Ovary (tissue), 9 donors: ENCODE measurements around the gene CD276. TPM values are rescaled to one million over a fixed set of nuclear protein-coding genes. Genes with fewer than 3 reads are reported as not detected.

Experiments used
- DNase-seq, 5 donors: peaks; one replicate each; pipeline ENCODE4 v3.0.0-alpha.2; 2019 to 2020
- H3K27ac ChIP-seq, 2 donors: fragments of 200-600 bp; one replicate each; pipeline versions ENCODE4 v1.5.1 to v1.8.0; 2019 to 2022
- H3K27me3 ChIP-seq: fragments of 200-600 bp; one replicate; pipeline ENCODE4 v1.8.0; 2022
- H3K36me3 ChIP-seq: fragments of 200-600 bp; sonication (generic); one replicate; pipeline ENCODE4 v1.5.1; 2019
- H3K4me1 ChIP-seq: one replicate; pipeline ENCODE4 v1.8.1; 2013; ENCODE audit warnings: mild to moderate bottlenecking, moderate library complexity; ENCODE audit not compliant: insufficient read depth
- H3K4me3 ChIP-seq: fragments of 200-600 bp; sonication (generic); one replicate; pipeline ENCODE4 v1.5.1; 2017
- H3K9me3 ChIP-seq, 2 donors: fragments of 200-600 bp in 1 of 2; sonication (generic) in 1 of 2; one replicate each; pipeline versions ENCODE4 v1.5.1 to v1.8.1; 2013 to 2019; ENCODE audit warnings: mild to moderate bottlenecking in 1 of 2, moderate library complexity in 1 of 2
- EP300 ChIP-seq: sonication (generic); formaldehyde crosslinking; IDR thresholded peaks from one replicate; pipeline ENCODE4 v1.6.1; 2017; ENCODE audit warnings: antibody characterized with exemption
- POLR2A ChIP-seq: fragments of 450-650 bp; IDR thresholded peaks from one replicate; pipeline ENCODE4 v1.6.1; 2017; ENCODE audit warnings: antibody characterized with exemption, mild to moderate bottlenecking, moderate library complexity
- WGBS, 3 donors: extraction: QIAGEN DNeasy Blood & Tissue Kit in 1 of 3; methylation state at CpG; one replicate each; pipeline versions ENCODE4 v1.1.5 to v1.1.7; 2013 to 2017; 5-methylcytosine and 5-hydroxymethylcytosine counted together
- intact Hi-C, 4 donors: fragments of 100-400 bp; cut with DNase I; formaldehyde crosslinking; loops; one replicate each; pipeline versions ENCODE4 v1.11.0 to v1.15.1; 2022 to 2023
- polyA plus RNA-seq, 2 donors: library from polyadenylated mRNA; stranded (reverse); fragments of 200-250 nt in 1 of 2; fragments of 350-450 nt in 1 of 2; fragmentation: Illumina TruSeq in 1 of 2; extraction: RNeasy Lipid Tissue Mini Kit (QIAGEN cat#74804) in 1 of 2; gene quantifications; one replicate each; pipeline ENCODE4 v1.2.3, GENCODE V29; 2013 to 2014
- total RNA-seq, 7 donors: library from RNA; depleted of rRNA in 2 of 7; stranded (reverse); fragments of >200 nt in 2 of 7; fragmentation: NEBNext Ultra II Directional in 3 of 7; extraction: Animal tissue kit (Norgen Biotek cat#: 25700) in 3 of 7; gene quantifications; one replicate each; pipeline versions ENCODE4 v1.1.0 to v1.2.4, GENCODE V29; 2016 to 2023
- TF ChIP-seq, protein P1 (sequence below), 3 donors: fragments of 450-650 bp in 2 of 3; fragments of 200-600 bp in 1 of 3; IDR thresholded peaks; one replicate each; pipeline versions ENCODE4 v1.5.1 to v1.8.0; 2016 to 2022; ENCODE audit warnings: antibody characterized with exemption in 3 of 3, mild to moderate bottlenecking in 1 of 3
- donor health status: DM: no; HTN: no; CAD: no; lungs with moderate emphysema.
- donor health status: DM: no; HTN: no; CAD: no.
- donor health status: Bipolar disorder and iron deficiency.
- donor health status: DM: yes; HTN: yes; CAD: no.
- donor health status: DM: no; HTN: no; CAD: no.
- donor health status: DM: yes; HTN: yes; CAD: no.

CD276 gene
- total and polyA plus RNA-seq, 9 donors: 22.5 to 69.2 (median 53.7) TPM

DNA sequence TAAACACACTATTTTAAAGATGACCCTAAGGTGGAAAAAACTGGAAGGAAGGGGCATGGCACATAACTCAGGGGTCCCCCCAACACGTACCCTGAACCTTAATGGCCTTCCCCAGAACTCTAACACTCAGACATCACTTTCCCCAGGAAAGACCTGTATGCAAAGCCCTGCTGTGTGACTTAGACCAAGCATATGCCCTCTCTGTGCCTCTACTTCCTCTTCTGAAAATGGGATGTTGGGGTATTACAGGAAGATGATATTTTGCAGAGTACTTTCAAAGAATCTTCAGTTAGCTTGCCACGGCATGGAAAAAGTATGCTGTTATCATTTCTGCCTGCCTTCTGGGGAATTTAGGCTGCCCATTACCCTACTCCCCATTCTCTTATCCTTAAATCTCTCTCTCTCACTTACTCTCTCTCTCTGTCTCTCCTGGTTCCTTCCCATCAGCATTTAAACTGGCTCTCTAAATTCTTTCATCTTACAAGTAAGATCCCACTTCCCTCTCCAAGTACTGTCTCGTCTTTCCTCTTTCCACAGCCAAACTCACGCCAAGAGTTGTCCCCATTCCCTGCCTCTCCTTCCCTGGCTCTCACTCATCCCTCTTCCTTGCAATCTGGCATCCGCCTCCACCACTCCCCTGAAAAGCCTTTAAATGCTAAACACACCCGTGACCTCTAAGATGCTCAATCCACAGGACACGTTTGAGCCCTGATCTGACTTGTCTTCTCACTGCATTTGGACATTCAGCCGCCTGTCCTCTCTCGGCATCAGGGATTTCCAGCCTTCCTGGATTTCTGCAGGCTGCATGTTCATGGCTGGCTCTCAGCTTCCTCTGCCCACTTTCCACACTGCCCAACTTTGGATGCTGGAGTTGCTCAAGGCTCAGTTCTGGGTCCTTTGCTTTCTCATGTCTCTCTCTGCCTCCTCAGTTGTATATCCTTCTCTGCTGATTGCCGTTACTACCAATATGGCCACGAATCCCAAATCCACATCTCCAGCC is 76.4 kb downstream of the CD276 start:
- H3K36me3 ChIP-seq: no peaks in the 10 kb centered on the region
- 38 to 40% (median 38%) methylated on average over 11 of the region's 11 CpGs for WGBS, 3 donors
- intact Hi-C loops: no loop called here

GRCh38 chr15:73763931-73764330 is 79.7 kb downstream of the CD276 start:
- peak; percentile 74 to 85 (median 81) for DNase-seq
- Histone ChIP-seq H3K4me1 (peaks cover 11% of the 10 kb centered on the region), H3K27me3 (no peaks in the 10 kb centered on the region), H3K9me3 (no peaks in the 10 kb centered on the region), H3K36me3 (no peaks in the 10 kb centered on the region), H3K27ac (peak overlapping the region in 1 of 2 donors; percentile 47), H3K4me3 (no peak overlapping the region)
- intact Hi-C loops: no loop called here
- 5 to 19% (median 6%) methylated on average over 3 of the region's 3 CpGs for WGBS, 3 donors
- no peak for TF ChIP-seq POLR2A
- TF ChIP-seq EP300: no peak
- TF ChIP-seq, protein P1, sequence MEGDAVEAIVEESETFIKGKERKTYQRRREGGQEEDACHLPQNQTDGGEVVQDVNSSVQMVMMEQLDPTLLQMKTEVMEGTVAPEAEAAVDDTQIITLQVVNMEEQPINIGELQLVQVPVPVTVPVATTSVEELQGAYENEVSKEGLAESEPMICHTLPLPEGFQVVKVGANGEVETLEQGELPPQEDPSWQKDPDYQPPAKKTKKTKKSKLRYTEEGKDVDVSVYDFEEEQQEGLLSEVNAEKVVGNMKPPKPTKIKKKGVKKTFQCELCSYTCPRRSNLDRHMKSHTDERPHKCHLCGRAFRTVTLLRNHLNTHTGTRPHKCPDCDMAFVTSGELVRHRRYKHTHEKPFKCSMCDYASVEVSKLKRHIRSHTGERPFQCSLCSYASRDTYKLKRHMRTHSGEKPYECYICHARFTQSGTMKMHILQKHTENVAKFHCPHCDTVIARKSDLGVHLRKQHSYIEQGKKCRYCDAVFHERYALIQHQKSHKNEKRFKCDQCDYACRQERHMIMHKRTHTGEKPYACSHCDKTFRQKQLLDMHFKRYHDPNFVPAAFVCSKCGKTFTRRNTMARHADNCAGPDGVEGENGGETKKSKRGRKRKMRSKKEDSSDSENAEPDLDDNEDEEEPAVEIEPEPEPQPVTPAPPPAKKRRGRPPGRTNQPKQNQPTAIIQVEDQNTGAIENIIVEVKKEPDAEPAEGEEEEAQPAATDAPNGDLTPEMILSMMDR (IDR thresholded peaks at IDR 0.05): no peak

More for the DNA sequence above, 76.4 kb downstream of the CD276 start:
- no peaks in the 10 kb centered on the region for H3K9me3 ChIP-seq
- H3K4me1 ChIP-seq: peaks cover 11% of the 10 kb centered on the region
- no peak for TF ChIP-seq POLR2A
- no peak for TF ChIP-seq EP300
- TF ChIP-seq, protein P1 (IDR thresholded peaks at IDR 0.05): no peak
- no peak overlapping the region for H3K4me3 ChIP-seq
- peak overlapping the region in 1 of 2 donors; percentile 13 for H3K27ac ChIP-seq
- no peak for DNase-seq
- H3K27me3 ChIP-seq: no peaks in the 10 kb centered on the region

Other genes starting within 250 kb of the CD276 start
- gene REC114, start 241.2 kb upstream of the CD276 start, total RNA-seq: not detected
- gene REC114, start 241.2 kb upstream of the CD276 start, polyA plus RNA-seq: under 1 TPM in 1 of 2 donors, not detected in 1; 0.51 TPM
- gene NPTN, start 51.0 kb upstream of the CD276 start, total RNA-seq: 10 to 100 TPM; 39.2 to 97.7 (median 80.6) TPM
- gene NPTN, start 51.0 kb upstream of the CD276 start, polyA plus RNA-seq: 100 to 1,000 TPM in 1 of 2 donors, 10 to 100 TPM in 1; 93.8 to 245 TPM
- gene INSYN1, start 69.0 kb downstream of the CD276 start, total RNA-seq: 10 to 100 TPM in 6 of 7 donors, 1 to 10 TPM in 1; 4.9 to 86.3 (median 32.6) TPM
- gene INSYN1, start 69.0 kb downstream of the CD276 start, polyA plus RNA-seq: 10 to 100 TPM in 1 of 2 donors, under 1 TPM in 1; 0.43 to 11.9 TPM
- gene TBC1D21, start 189.2 kb downstream of the CD276 start, total RNA-seq: not detected
- gene TBC1D21, start 189.2 kb downstream of the CD276 start, polyA plus RNA-seq: not detected
- 10 to 100 TPM; 10.1 to 33.8 (median 19.9) TPM for gene LOXL1, start 242.1 kb downstream of the CD276 start, total RNA-seq
- gene LOXL1, start 242.1 kb downstream of the CD276 start, polyA plus RNA-seq: 10 to 100 TPM; 16.1 to 17.0 TPM